Measurements from ENCODE around the gene CDCA5.
A peak's percentile ranks its signal among the peaks of the same experiment; 100 is the strongest.

CDCA5 gene

DNA sequence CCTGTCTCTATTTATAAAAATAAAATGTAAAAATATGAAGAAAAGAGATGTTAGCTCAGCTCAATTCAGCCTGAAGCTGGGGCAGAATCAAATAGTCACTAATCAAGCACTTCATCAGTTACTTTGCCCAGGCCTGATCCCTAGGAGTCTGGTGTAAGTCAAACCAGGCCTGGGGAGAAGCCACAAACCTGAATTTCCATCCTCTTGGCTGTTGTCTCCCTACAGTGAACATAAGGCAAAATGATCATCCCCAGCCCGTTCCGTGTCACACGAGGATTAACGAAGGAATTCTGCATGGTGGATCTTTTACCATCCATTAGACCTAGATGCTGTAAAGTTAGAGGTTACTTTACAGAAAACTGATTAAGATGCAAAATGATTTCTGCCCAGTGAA lies 19.0 kb downstream of the CDCA5 start:
- H3K9ac ChIP-seq (ENCODE audit: low read length), result no peak overlapping the region
- H2AFZ ChIP-seq (ENCODE audit: low read length), result no peak overlapping the region
- no peak overlapping the region for H3K4me2 ChIP-seq (ENCODE audit: low read length)
- H3K27ac ChIP-seq (ENCODE audit: low read depth, low read length, poor library complexity, severe bottlenecking), result no peak overlapping the region
- no peak overlapping the region for H3K4me3 ChIP-seq (ENCODE audit: low read depth, low read length, poor library complexity, severe bottlenecking)
- no peaks in the 10 kb centered on the region for H3F3A ChIP-seq (ENCODE audit: insufficient read depth, low read length)
- H4K20me1 ChIP-seq (ENCODE audit: insufficient read depth, low read length), result no peaks in the 10 kb centered on the region
- H3K4me1 ChIP-seq (ENCODE audit: insufficient read depth, low read length, severe bottlenecking), result peaks cover 6% of the 10 kb centered on the region
- H3K36me3 ChIP-seq (ENCODE audit: insufficient read depth, low read length), result no peaks in the 10 kb centered on the region; the same call in 1 of the 2 replicates
- H3K79me2 ChIP-seq (ENCODE audit: insufficient read depth, low read length), result no peaks in the 10 kb centered on the region
- TF ChIP-seq, protein P1, sequence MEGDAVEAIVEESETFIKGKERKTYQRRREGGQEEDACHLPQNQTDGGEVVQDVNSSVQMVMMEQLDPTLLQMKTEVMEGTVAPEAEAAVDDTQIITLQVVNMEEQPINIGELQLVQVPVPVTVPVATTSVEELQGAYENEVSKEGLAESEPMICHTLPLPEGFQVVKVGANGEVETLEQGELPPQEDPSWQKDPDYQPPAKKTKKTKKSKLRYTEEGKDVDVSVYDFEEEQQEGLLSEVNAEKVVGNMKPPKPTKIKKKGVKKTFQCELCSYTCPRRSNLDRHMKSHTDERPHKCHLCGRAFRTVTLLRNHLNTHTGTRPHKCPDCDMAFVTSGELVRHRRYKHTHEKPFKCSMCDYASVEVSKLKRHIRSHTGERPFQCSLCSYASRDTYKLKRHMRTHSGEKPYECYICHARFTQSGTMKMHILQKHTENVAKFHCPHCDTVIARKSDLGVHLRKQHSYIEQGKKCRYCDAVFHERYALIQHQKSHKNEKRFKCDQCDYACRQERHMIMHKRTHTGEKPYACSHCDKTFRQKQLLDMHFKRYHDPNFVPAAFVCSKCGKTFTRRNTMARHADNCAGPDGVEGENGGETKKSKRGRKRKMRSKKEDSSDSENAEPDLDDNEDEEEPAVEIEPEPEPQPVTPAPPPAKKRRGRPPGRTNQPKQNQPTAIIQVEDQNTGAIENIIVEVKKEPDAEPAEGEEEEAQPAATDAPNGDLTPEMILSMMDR (IDR thresholded peaks at IDR 0.05; ENCODE audit: low read length), result no peak
- no peak for TF ChIP-seq EZH2 (IDR thresholded peaks at IDR 0.05; ENCODE audit: borderline replicate concordance, low read length)
- H3K9me3 ChIP-seq (ENCODE audit: low read length), result no peaks in the 10 kb centered on the region
- no peaks in the 10 kb centered on the region for H3K9me2 ChIP-seq (ENCODE audit: low read depth, low read length)
- H3K27me3 ChIP-seq (ENCODE audit: insufficient read depth, low read length), result no peaks in the 10 kb centered on the region

DNA sequence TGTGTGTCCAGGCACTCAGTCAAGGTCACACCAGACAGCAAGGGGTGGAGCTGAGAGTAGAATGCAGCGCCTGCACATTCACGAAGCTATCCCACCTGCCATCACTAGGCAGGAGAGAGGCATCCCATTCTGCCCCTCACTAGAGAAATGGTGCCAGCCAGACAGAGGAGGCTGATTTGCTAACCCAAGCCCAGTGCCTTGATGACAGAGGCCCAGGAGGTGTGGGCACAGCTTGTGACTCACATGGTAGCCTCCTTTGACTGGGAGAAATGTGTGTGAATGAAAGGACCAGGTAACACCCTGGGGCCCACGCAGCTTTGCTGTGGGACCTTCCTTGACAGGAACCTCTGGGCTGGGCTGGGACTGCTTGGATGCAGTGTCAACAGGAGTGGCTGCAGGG lies 20.3 kb downstream of the CDCA5 start:
- H4K20me1 ChIP-seq (ENCODE audit: insufficient read depth, low read length), result no peaks in the 10 kb centered on the region
- no peaks in the 10 kb centered on the region for H3F3A ChIP-seq (ENCODE audit: insufficient read depth, low read length)
- no peak overlapping the region for H3K4me3 ChIP-seq (ENCODE audit: low read depth, low read length, poor library complexity, severe bottlenecking)
- H2AFZ ChIP-seq (ENCODE audit: low read length), result no peak overlapping the region
- H3K4me1 ChIP-seq (ENCODE audit: insufficient read depth, low read length, severe bottlenecking), result peaks cover 6% of the 10 kb centered on the region
- no peak overlapping the region for H3K4me2 ChIP-seq (ENCODE audit: low read length)
- no peaks in the 10 kb centered on the region for H3K27me3 ChIP-seq (ENCODE audit: insufficient read depth, low read length)
- H3K9me2 ChIP-seq (ENCODE audit: low read depth, low read length), result no peaks in the 10 kb centered on the region
- no peaks in the 10 kb centered on the region for H3K79me2 ChIP-seq (ENCODE audit: insufficient read depth, low read length)
- H3K9me3 ChIP-seq (ENCODE audit: low read length), result no peaks in the 10 kb centered on the region
- no peak overlapping the region for H3K27ac ChIP-seq (ENCODE audit: low read depth, low read length, poor library complexity, severe bottlenecking)
- H3K36me3 ChIP-seq (ENCODE audit: insufficient read depth, low read length), result no peaks in the 10 kb centered on the region; the same call in 1 of the 2 replicates
- TF ChIP-seq, protein P1 (IDR thresholded peaks at IDR 0.05; ENCODE audit: low read length), result no peak
- no peak for TF ChIP-seq EZH2 (IDR thresholded peaks at IDR 0.05; ENCODE audit: borderline replicate concordance, low read length)
- no peak overlapping the region for H3K9ac ChIP-seq (ENCODE audit: low read length)

DNA sequence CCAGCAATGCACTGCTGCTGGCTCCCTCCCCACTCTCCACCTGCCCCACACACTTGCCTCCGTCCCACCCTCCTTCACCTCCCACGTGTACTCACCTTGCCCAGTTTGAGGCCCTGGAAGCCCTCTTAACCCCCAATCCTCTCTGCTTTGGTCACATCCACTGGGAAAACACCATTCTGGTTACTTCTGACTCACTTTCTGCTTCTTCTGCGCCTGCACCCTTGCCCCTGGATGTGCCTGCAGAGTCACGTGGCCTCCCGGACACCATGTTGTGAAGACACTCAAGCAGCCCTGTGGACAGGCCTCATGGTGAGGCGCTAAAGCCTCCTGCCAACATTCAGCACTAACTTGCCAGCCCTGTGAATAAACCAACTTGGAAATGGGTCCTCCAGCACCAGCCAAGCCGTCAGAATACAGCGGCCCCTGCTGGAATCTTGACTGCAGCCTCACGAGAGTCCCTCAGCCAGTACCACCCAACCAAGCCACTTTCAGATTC lies 22.9 kb downstream of the CDCA5 start:
- Histone ChIP-seq H3K4me1 (ENCODE audit: insufficient read depth, low read length, severe bottlenecking) (peaks cover 6% of the 10 kb centered on the region), H3K27me3 (ENCODE audit: insufficient read depth, low read length) (no peaks in the 10 kb centered on the region), H2AFZ (ENCODE audit: low read length) (no peak overlapping the region), H3K36me3 (ENCODE audit: insufficient read depth, low read length) (no peaks in the 10 kb centered on the region; the same call in 1 of the 2 replicates), H4K20me1 (ENCODE audit: insufficient read depth, low read length) (no peaks in the 10 kb centered on the region), H3K9ac (ENCODE audit: low read length) (no peak overlapping the region), H3K9me2 (ENCODE audit: low read depth, low read length) (no peaks in the 10 kb centered on the region), H3K79me2 (ENCODE audit: insufficient read depth, low read length) (no peaks in the 10 kb centered on the region), H3K4me2 (ENCODE audit: low read length) (no peak overlapping the region), H3K4me3 (ENCODE audit: low read depth, low read length, poor library complexity, severe bottlenecking) (no peak overlapping the region), H3K9me3 (ENCODE audit: low read length) (no peaks in the 10 kb centered on the region), H3F3A (ENCODE audit: insufficient read depth, low read length) (no peaks in the 10 kb centered on the region), H3K27ac (ENCODE audit: low read depth, low read length, poor library complexity, severe bottlenecking) (no peak overlapping the region)
- TF ChIP-seq, protein P1 (IDR thresholded peaks at IDR 0.05; ENCODE audit: low read length), result peak; percentile 69
- TF ChIP-seq EZH2 (IDR thresholded peaks at IDR 0.05; ENCODE audit: borderline replicate concordance, low read length), result no peak

Measured in OCI-LY1 (cell line).